ENCODE measurements around the gene ANKS1B.
"Not testable (repeated sequence)": the region's sequence is repeated elsewhere in the genome, so short reads cannot be mapped to it uniquely, and the experiment has no call there.

Gene ANKS1B

GRCh38 chr12:99700032-99700431 is 284.7 kb downstream of the ANKS1B start:
- no peak for DNase-seq (ENCODE audit: low spot score)

- DNase-seq (ENCODE audit: low spot score): no peak
These were observed 289.7 kb downstream of the ANKS1B start for GRCh38 chr12:99695050-99695449.

GRCh38 chr12:99686142-99686541 is 298.6 kb downstream of the ANKS1B start:
- DNase-seq (ENCODE audit: low spot score): no peak

DNA sequence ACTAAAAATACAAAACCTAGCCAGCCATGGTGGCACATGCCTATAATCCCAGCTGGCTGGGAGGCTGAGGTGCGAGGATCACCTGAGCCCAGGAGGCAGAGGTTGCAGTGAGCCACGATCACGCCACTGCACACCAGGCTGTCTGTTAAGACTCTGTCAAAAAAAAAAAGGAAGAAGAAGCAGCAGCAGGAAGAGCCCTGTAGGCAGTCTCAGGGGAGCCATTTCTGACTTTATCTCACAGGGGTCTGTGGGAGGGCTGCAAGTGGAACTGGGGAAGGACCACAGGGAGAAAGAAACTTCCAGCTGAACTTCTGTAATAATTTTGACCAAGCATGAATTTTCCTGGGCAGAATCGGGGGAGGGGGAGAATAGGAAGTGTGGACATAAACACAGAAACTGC is 304.5 kb downstream of the ANKS1B start:
- no peak for DNase-seq (ENCODE audit: low spot score)

DNA sequence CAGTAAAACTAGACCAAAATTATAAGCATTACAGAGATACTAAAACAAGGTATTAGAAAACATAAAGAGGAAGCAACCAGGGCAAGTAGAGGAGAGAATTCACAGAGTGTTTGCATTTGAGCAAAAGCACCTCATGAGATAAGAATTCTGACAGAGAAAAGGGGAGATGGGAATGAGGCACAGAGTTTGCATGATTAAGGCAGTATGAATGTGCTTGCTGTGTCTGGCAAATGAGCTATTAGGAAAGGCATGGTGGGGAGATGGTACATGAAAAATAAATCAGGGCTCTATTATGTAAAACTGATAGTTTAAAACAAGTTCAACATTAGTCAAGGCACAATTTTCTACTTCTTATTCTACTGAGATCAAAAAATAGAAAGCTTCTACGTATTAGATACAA is 314.1 kb downstream of the ANKS1B start:
- DNase-seq (ENCODE audit: low spot score): no peak

- DNase-seq (ENCODE audit: low spot score): no peak
These were observed 325.9 kb downstream of the ANKS1B start for GRCh38 chr12:99658671-99659349.

GRCh38 chr12:99649551-99649950 is 335.2 kb downstream of the ANKS1B start:
- no peak for DNase-seq (ENCODE audit: low spot score)

DNA sequence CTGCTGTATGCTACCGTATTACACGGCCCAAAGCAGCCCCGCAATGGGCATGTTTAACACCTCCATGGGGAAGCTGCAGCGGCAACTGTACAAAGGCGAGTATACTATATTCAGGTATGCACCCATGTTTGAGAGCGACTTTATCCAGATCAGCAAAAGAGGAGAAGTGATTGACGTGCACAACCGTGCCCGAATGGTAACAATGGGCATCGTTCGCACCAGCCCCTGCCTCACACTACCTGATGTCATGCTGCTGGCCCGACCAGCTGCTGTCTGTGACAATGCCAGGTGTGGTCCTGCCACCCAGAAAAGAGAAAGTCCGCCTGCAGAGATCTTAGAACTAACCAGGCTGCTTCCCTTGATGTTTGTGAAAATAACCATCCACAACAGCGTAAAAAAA is 336.6 kb downstream of the ANKS1B start:
- no peak for DNase-seq (ENCODE audit: low spot score)

- no peak for DNase-seq (ENCODE audit: low spot score)
These were observed 337.3 kb downstream of the ANKS1B start, which contains the start of gene GARIN6 for GRCh38 chr12:99647453-99647852. Gene GARIN6, plus strand, starts transcription at chr12:99647753. Its CDS starts 422 bp downstream, at chr12:99648175.

- DNase-seq (ENCODE audit: low spot score): no peak
These were observed 340.1 kb downstream of the ANKS1B start for GRCh38 chr12:99644629-99645028.

GRCh38 chr12:99627459-99627858 is 357.3 kb downstream of the ANKS1B start:
- no peak for DNase-seq (ENCODE audit: low spot score)

DNA sequence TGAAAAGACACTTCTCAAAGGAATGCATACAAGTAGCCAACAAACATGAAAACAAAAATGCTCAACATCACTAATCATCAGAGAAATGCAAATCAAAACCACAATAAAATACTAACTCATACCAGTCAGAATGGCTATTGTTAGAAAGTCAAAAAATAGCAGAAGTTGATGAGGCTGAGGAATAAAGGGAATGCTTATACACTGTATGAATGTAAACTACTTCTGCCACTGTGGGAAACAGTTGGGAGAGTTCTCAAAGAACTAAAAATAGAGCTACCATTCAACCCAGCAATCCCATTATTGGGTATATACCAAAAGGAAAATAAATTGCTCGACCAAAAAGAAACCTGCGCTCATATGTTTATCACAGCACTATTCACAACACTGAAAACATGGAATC is 360.1 kb downstream of the ANKS1B start:
- not testable (repeated sequence) for DNase-seq (ENCODE audit: low spot score)

GRCh38 chr12:99620159-99620479 is 364.6 kb downstream of the ANKS1B start:
- no peak for DNase-seq (ENCODE audit: low spot score)

GRCh38 chr12:99619389-99620158 is 365.2 kb downstream of the ANKS1B start:
- no peak for DNase-seq (ENCODE audit: low spot score)

GRCh38 chr12:99618657-99619056 is 366.1 kb downstream of the ANKS1B start:
- DNase-seq (ENCODE audit: low spot score): no peak

DNA sequence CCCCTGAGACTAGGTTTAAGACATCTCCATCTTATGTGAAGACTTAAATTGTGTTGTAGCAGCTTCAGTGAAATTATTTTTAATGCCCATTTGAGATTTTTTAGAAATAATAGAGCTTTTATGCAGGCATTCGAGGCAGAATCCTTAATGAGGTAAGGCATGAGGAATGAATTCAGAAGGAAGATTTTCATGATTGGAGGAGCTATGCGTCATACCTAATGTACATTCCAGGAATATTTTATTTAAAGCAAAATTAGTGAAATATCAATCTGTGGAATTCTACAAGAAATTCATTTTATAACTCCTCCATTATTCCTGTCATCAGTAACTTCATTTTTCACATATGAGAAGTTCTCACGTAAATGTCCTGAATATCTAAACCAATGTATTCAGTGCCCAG is 373.1 kb downstream of the ANKS1B start:
- no peak for DNase-seq (ENCODE audit: low spot score)

DNA sequence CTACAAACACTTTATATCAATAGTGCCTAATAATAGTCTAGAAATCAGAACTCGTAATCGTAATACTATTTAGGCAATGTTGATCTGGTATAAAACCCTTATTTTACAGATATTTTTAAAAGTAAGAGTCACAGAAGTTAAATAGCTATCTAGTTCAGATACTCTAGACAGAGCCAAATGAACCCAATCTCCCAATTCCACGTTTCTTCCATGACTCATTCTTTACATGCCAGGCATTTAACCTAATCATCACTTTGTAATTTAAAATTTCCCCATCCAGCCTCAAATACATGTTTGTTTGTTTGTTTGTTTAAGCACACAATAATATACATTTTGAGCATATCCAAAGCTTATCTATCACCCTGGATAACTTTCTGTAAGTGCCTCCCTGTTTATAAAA is 373.6 kb downstream of the ANKS1B start:
- no peak for DNase-seq (ENCODE audit: low spot score)

- DNase-seq (ENCODE audit: low spot score): no peak
These were observed 375.1 kb downstream of the ANKS1B start for GRCh38 chr12:99609455-99610181.

DNA sequence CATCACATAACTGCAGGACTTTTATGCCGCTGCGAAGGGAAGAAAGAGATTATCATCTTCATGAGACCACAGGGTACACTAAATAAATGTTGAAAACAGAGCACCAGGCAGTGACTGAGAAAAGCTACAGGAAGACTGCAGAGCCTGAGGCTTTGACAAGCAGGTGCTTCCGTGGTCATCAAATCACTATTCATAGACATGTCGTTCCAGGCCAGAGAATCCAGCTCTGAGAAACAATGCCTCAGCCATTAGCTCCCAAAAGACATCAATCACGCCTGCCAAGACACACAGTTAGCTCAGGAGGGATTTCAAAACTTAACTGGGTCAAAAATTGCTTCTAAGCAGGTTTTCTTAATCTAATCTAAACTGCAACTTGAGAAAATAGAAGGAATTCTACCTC is 384.3 kb downstream of the ANKS1B start:
- DNase-seq (ENCODE audit: low spot score): no peak

DNA sequence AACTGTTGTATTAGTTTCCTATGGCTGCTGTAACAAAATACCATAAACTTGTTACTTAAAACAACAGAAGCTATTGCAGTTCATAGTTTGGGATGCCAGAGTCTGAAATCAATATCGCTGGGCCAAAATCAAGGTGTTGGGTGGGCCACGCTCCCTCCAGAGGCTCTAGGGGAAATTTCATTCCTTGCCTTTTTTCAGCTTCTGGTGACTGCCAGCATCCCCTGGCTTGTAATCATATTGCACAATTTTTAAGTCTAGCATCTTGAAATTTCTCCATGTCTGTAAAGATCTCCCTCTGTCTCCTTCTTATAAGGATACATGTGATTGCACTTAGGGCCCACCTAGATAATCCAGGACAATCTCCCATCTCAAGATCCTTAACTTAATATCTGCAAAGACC is 386.0 kb downstream of the ANKS1B start:
- no peak for DNase-seq (ENCODE audit: low spot score)

DNA sequence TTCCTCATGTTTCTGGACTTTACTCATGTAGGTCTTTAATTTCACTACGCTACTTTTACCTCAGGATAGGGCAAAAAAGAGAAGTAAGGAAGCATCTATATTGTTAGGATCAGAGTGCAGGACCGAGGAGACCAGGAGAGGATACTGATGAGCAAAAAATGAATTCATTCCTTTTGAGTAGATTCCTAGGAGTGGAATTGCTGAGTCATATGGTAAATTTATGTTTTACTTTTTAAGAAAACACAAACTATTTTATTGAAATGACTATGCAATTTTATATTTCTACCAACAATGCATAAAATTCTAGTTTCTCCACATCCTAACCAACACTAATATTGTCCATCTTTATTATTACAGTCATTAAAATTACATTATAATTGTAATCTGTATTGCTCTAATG is 388.0 kb downstream of the ANKS1B start:
- DNase-seq (ENCODE audit: low spot score): no peak

DNA sequence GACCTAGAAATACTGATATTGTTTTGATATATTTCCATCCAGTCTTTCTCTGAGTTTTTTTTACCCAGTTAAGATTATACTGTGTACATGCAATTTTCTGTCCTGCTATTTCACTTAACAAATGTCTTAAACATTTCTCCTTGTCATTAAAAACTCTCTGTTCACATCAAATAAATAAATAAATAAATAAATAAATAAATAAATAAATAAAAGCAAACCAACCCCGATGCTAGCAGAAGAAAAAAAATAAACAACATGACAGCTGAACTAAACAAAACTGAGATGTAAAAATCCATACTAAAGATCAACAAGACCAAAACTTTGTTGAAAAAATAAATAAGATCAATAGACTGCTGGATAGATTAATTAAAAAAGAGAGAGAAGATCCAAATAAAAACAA is 407.6 kb downstream of the ANKS1B start:
- DNase-seq (ENCODE audit: low spot score): not testable (repeated sequence)

GRCh38 chr12:99573980-99574379 is 410.8 kb downstream of the ANKS1B start:
- no peak for DNase-seq (ENCODE audit: low spot score)

Data from hepatic stellate cell (primary cell).